OCI-LY3 (cell line): ENCODE measurements around the gene KIF1A.
"Not testable (repeated sequence)": the region's sequence is repeated elsewhere in the genome, so short reads cannot be mapped to it uniquely, and the experiment has no call there.

Experiments
- CTCF ChIP-seq: fragments of 200-600, 300-600 bp; sonication (generic); IDR thresholded peaks from 2 replicates; pipeline ENCODE4 v1.5.1; 2014; ENCODE audit warnings: antibody characterized with exemption, low read length, low read depth
- EZH2phosphoT487 ChIP-seq: fragments of 200-600 bp; shearing (Covaris generic); IDR thresholded peaks from 2 replicates; pipeline ENCODE4 v1.6.1; 2018; ENCODE audit warnings: antibody characterized with exemption, mixed run types, low read depth

GRCh38 chr2:240779250-240779832 is 40.7 kb downstream of the KIF1A start:
- TF ChIP-seq CTCF, EZH2phosphoT487: not testable (repeated sequence)
